Activated B cell treated with CpG ODN at 0.5 μM for 24 hours (primary cell): ENCODE data around the gene PHIP. TPM values are rescaled to one million over a fixed set of nuclear protein-coding genes. Genes with fewer than 3 reads are reported as not detected.
"Not testable (repeated sequence)": the region's sequence is repeated elsewhere in the genome, so short reads cannot be mapped to it uniquely, and the experiment has no call there.

Source experiments
- ATAC-seq: fragments of 200-7000 bp; cut with Tn5 transposase; one replicate; pipeline ENCODE4 v1.10.0; 2021; ENCODE audit warnings: low read depth, mild to moderate bottlenecking, moderate library complexity
- CTCF ChIA-PET: fragments of 350-600 bp; sonication (Branson Sonifier 250); formaldehyde crosslinking; loops from one replicate; lab custom pipeline; 2021; ENCODE audit warnings: antibody characterized with exemption; lab: Charles Lee
- POLR2A ChIA-PET: fragments of 350-600 bp; sonication (Branson Sonifier 250); formaldehyde crosslinking; loops from one replicate; lab custom pipeline; 2021; ENCODE audit warnings: antibody characterized with exemption; lab: Charles Lee
- DNase-seq: peaks from one replicate; pipeline ENCODE4 v3.0.0; 2022
- H3K27ac Mint-ChIP-seq: one replicate; pipeline ENCODE4 v1.8.0; 2020; ENCODE audit warnings: mixed read lengths
- H3K27me3 Mint-ChIP-seq: one replicate; pipeline ENCODE4 v1.8.0; 2021; ENCODE audit warnings: mixed read lengths
- H3K36me3 Mint-ChIP-seq: one replicate; pipeline ENCODE4 v1.8.0; 2021; ENCODE audit warnings: low read depth, mixed read lengths
- H3K4me1 Mint-ChIP-seq: one replicate; pipeline ENCODE4 v1.8.0; 2021; ENCODE audit warnings: mixed read lengths
- H3K4me3 Mint-ChIP-seq: one replicate; pipeline ENCODE4 v1.8.0; 2020; ENCODE audit warnings: mild to moderate bottlenecking, mixed read lengths
- H3K9me3 Mint-ChIP-seq: one replicate; pipeline ENCODE4 v1.8.0; 2020; ENCODE audit warnings: mixed read lengths
- CTCF ChIP-seq: fragments of 200-600 bp; IDR thresholded peaks from one replicate; pipeline ENCODE4 v1.8.0; 2022; ENCODE audit warnings: antibody characterized with exemption, mild to moderate bottlenecking
- intact Hi-C: fragments of 100-400 bp; cut with micrococcal nuclease; formaldehyde crosslinking; loops from one replicate; pipeline ENCODE4 v1.15.1; 2024
- total RNA-seq: library from RNA; stranded (reverse); gene quantifications from 2 replicates; pipeline ENCODE4 v1.2.3, GENCODE V29; 2022

The PHIP gene
- total RNA-seq, 1 donor from 2014 or later = 32.3 TPM

- no peak for ATAC-seq
- H3K27me3 Mint-ChIP-seq = peaks cover 24% of the 10 kb centered on the region
- POLR2A ChIA-PET = no interaction called here
- TF ChIP-seq CTCF = no peak
- DNase-seq = no peak
- intact Hi-C loops = no loop called here
- H3K36me3 Mint-ChIP-seq = no peaks in the 10 kb centered on the region
- no peaks in the 10 kb centered on the region for H3K9me3 Mint-ChIP-seq
- no peak overlapping the region for H3K27ac Mint-ChIP-seq
- no peak overlapping the region for H3K4me3 Mint-ChIP-seq
- CTCF ChIA-PET = no interaction called here
- H3K4me1 Mint-ChIP-seq = peaks cover 16% of the 10 kb centered on the region
These were observed 169.4 kb downstream of the PHIP start for GRCh38 chr6:78908621-78909020.

GRCh38 chr6:78896227-78896626, 181.8 kb downstream of the PHIP start:
- H3K4me1 Mint-ChIP-seq = no peaks in the 10 kb centered on the region
- DNase-seq (no peak), ATAC-seq (no peak)
- H3K27me3 Mint-ChIP-seq = no peaks in the 10 kb centered on the region
- POLR2A ChIA-PET = no interaction called here
- H3K9me3 Mint-ChIP-seq = no peaks in the 10 kb centered on the region
- TF ChIP-seq CTCF = no peak
- intact Hi-C loops = no loop called here
- H3K36me3 Mint-ChIP-seq = peaks cover 3% of the 10 kb centered on the region
- H3K4me3 Mint-ChIP-seq = no peak overlapping the region
- CTCF ChIA-PET = no interaction called here
- no peak overlapping the region for H3K27ac Mint-ChIP-seq

- CTCF ChIA-PET, ATAC-seq, H3K4me1 Mint-ChIP-seq, intact Hi-C loops, H3K4me3 Mint-ChIP-seq, POLR2A ChIA-PET, H3K9me3 Mint-ChIP-seq, DNase-seq, H3K27me3 Mint-ChIP-seq, H3K27ac Mint-ChIP-seq: not testable (repeated sequence)
- peaks cover 25% of the 10 kb centered on the region for H3K36me3 Mint-ChIP-seq
These were observed 188.2 kb downstream of the PHIP start for GRCh38 chr6:78889901-78890300.

Other genes starting within 250 kb of the PHIP start
- gene IRAK1BP1, start 210.7 kb downstream of the PHIP start, total RNA-seq = 2.4 and 3.0 TPM in 2 replicates
- 29.9 and 30.9 TPM in 2 replicates for gene HMGN3, start 156.4 kb upstream of the PHIP start, total RNA-seq